Muscle of arm (tissue), 14 donors: ENCODE results near the gene FAAH. TPM values are rescaled to one million over a fixed set of nuclear protein-coding genes. Genes with fewer than 3 reads are reported as not detected.
"Not testable (repeated sequence)": the region's sequence is repeated elsewhere in the genome, so short reads cannot be mapped to it uniquely, and the experiment has no call there.

ENCODE experiments used
- DNase-seq: peaks from one replicate; pipeline ENCODE4 v3.0.0-alpha.2; 2013
- long read RNA-seq, 11 donors: transcript quantifications; one replicate each; lab custom pipeline, GENCODE V29; 2026
- polyA plus RNA-seq, 12 donors: library from polyadenylated mRNA; unstranded; fragments of 120-200 nt; gene quantifications; one replicate each; pipeline ENCODE4 v1.2.1, GENCODE V29; 2013; ENCODE audit not compliant: insufficient read length in 12 of 12

The FAAH gene
- 10 to 100 TPM in 11 of 12 donors, not detected in 1; 10.8 to 25.8 (median 17.5) TPM for polyA plus RNA-seq
- long read RNA-seq, donor 1, partial matches to known transcripts, result 9 of 10 reads
- long read RNA-seq, donor 1, other reads (novel, unspliced or antisense), result 0 of 10 reads
- long read RNA-seq, donor 2, partial matches to known transcripts, result 0 of 2 reads
- long read RNA-seq, donor 2, other reads (novel, unspliced or antisense), result 0 of 2 reads
- long read RNA-seq, donor 3, result 0 reads
- long read RNA-seq, donor 4, result 0 reads
- long read RNA-seq, donor 5, partial matches to known transcripts, result 0 of 2 reads
- long read RNA-seq, donor 5, other reads (novel, unspliced or antisense), result 0 of 2 reads
- long read RNA-seq, donor 6, partial matches to known transcripts, result 0 of 2 reads
- long read RNA-seq, donor 6, other reads (novel, unspliced or antisense), result 0 of 2 reads
- long read RNA-seq, donor 7, partial matches to known transcripts, result 0 of 2 reads
- long read RNA-seq, donor 7, other reads (novel, unspliced or antisense), result 0 of 2 reads
- long read RNA-seq, donor 8, partial matches to known transcripts, result 0 of 4 reads
- long read RNA-seq, donor 8, other reads (novel, unspliced or antisense), result 0 of 4 reads
- long read RNA-seq, donor 9, result 0 reads
- long read RNA-seq, donor 10, transcript FAAH-201 (15 exons, 2,094 nt), result major isoform, 5 of 5 reads
- long read RNA-seq, donor 10, partial matches to known transcripts, result 0 of 5 reads
- long read RNA-seq, donor 10, other reads (novel, unspliced or antisense), result 0 of 5 reads
- long read RNA-seq, donor 11, partial matches to known transcripts, result 0 of 1 reads
- long read RNA-seq, donor 11, other reads (novel, unspliced or antisense), result 0 of 1 reads

GRCh38 chr1:46394108-46394871, at the start of gene FAAH:
Gene FAAH (plus strand): TSS chr1:46394317. CDS start chr1:46394349, 32 bp downstream.
- DNase-seq, result peak; percentile 55

GRCh38 chr1:46344481-46344880, 49.6 kb upstream of the FAAH start:
- DNase-seq, result no peak

- no peak for DNase-seq
Measured at GRCh38 chr1:46345281-46345680, 48.8 kb upstream of the FAAH start.

- DNase-seq, result no peak
Measured at GRCh38 chr1:46352363-46352762, 41.8 kb upstream of the FAAH start.

- DNase-seq, result not testable (repeated sequence)
Measured at GRCh38 chr1:46355920-46356319, 38.2 kb upstream of the FAAH start.

GRCh38 chr1:46362158-46362557, 32.0 kb upstream of the FAAH start:
- no peak for DNase-seq

- no peak for DNase-seq
Measured at GRCh38 chr1:46363121-46363520, 31.0 kb upstream of the FAAH start.

- DNase-seq, result no peak
Measured at GRCh38 chr1:46364612-46365011, 29.5 kb upstream of the FAAH start.

GRCh38 chr1:46365796-46366195, 28.3 kb upstream of the FAAH start:
- DNase-seq, result not testable (repeated sequence)

GRCh38 chr1:46367072-46367471, 27.0 kb upstream of the FAAH start:
- DNase-seq, result no peak

GRCh38 chr1:46367701-46368100, 26.4 kb upstream of the FAAH start:
- DNase-seq, result not testable (repeated sequence)

GRCh38 chr1:46368791-46369190, 25.3 kb upstream of the FAAH start:
- no peak for DNase-seq

GRCh38 chr1:46369542-46370213, 24.4 kb upstream of the FAAH start:
- DNase-seq, result no peak

GRCh38 chr1:46370214-46370633, 23.9 kb upstream of the FAAH start:
- DNase-seq, result no peak

GRCh38 chr1:46372431-46372830, 21.7 kb upstream of the FAAH start:
- no peak for DNase-seq

GRCh38 chr1:46379996-46380395, 14.1 kb upstream of the FAAH start:
- no peak for DNase-seq

GRCh38 chr1:46380508-46380907, 13.6 kb upstream of the FAAH start:
- DNase-seq, result no peak

GRCh38 chr1:46393510-46393909, 607 bp upstream of the FAAH start:
- no peak for DNase-seq

GRCh38 chr1:46394872-46395465, 852 bp downstream of the FAAH start:
- DNase-seq, result no peak

- no peak for DNase-seq
Measured at GRCh38 chr1:46396441-46397398, 2.6 kb downstream of the FAAH start.
